SU-DHL-6 (cell line): ENCODE results near the gene NCKAP5.

Experiments used
- H2AFZ ChIP-seq: fragments of 200-600 bp; sonication (generic); 2 replicates; pipeline ENCODE4 v1.6.1; 2014; ENCODE audit warnings: low read depth, mild to moderate bottlenecking, moderate library complexity, mixed read lengths, antibody characterized with exemption, low read length; ENCODE audit not compliant: severe bottlenecking
- H3F3A ChIP-seq: fragments of 200-600 bp; shearing (Covaris generic); 2 replicates; pipeline ENCODE4 v1.6.0; 2016; ENCODE audit warnings: antibody characterized with exemption, mild to moderate bottlenecking; ENCODE audit not compliant: insufficient read depth
- H3K27ac ChIP-seq: fragments of 200-600 bp; sonication (generic); 2 replicates; pipeline ENCODE4 v1.5.1; 2016; ENCODE audit warnings: low read depth, mild to moderate bottlenecking, low read length, moderate library complexity, mixed read lengths
- H3K27me3 ChIP-seq: fragments of 200-600 bp; sonication (generic), shearing (Covaris generic); 2 replicates; pipeline ENCODE4 v1.6.0; 2014; ENCODE audit warnings: mild to moderate bottlenecking, low read length
- H3K36me3 ChIP-seq: fragments of 200-600 bp; sonication (generic); 2 replicates; pipeline ENCODE4 v1.6.1; 2014; ENCODE audit warnings: mild to moderate bottlenecking, low read length, mixed read lengths
- H3K4me2 ChIP-seq: fragments of 300-600, 200-600 bp; shearing (Covaris generic), sonication (generic); 2 replicates; pipeline ENCODE4 v1.6.0; 2014; ENCODE audit warnings: low read length, low read depth, mild to moderate bottlenecking; ENCODE audit not compliant: poor library complexity, severe bottlenecking
- H3K4me3 ChIP-seq: fragments of 200-600 bp; sonication (generic); 2 replicates; pipeline ENCODE4 v1.5.1; 2014; ENCODE audit warnings: antibody characterized with exemption, low read length, mild to moderate bottlenecking, mixed read lengths; ENCODE audit not compliant: insufficient read depth, poor library complexity, severe bottlenecking
- H3K79me2 ChIP-seq: fragments of 200-600 bp; sonication (generic); 2 replicates; pipeline ENCODE4 v1.6.1; 2014; ENCODE audit warnings: mild to moderate bottlenecking, low read length, moderate library complexity; ENCODE audit not compliant: insufficient read depth
- H3K9ac ChIP-seq: fragments of 200-600 bp; sonication (generic); 2 replicates; pipeline ENCODE4 v1.7.0; 2014; ENCODE audit warnings: mild to moderate bottlenecking, low read length
- H3K9me2 ChIP-seq: fragments of 200-600 bp; sonication (generic); replicated peaks from 2 replicates; pipeline ENCODE4 v1.6.1; 2014; ENCODE audit warnings: low read length; ENCODE audit not compliant: insufficient read depth
- H3K9me3 ChIP-seq: fragments of 200-600 bp; sonication (generic); 2 replicates; pipeline ENCODE4 v1.6.1; 2014; ENCODE audit warnings: low read length, mixed read lengths; ENCODE audit not compliant: insufficient read depth
- H4K20me1 ChIP-seq: fragments of 200-600 bp; sonication (generic); 2 replicates; pipeline ENCODE4 v1.6.1; 2014; ENCODE audit warnings: low read depth, mild to moderate bottlenecking, antibody characterized with exemption, low read length, moderate library complexity, mixed read lengths
- CTCF ChIP-seq: fragments of 200-600 bp; sonication (generic); IDR thresholded peaks from one replicate; pipeline ENCODE4 v1.5.1; 2017; ENCODE audit warnings: antibody characterized with exemption, mild to moderate bottlenecking, low read length, moderate library complexity; ENCODE audit not compliant: insufficient read depth, poor library complexity, severe bottlenecking
- EZH2phosphoT487 ChIP-seq: fragments of 200-600 bp; sonication (generic), shearing (Covaris generic); conservative IDR thresholded peaks from 2 replicates; pipeline ENCODE4 v1.6.1; 2018; ENCODE audit warnings: mild to moderate bottlenecking, antibody characterized with exemption, low read length, moderate library complexity, mixed read lengths

The NCKAP5 gene

GRCh38 chr2:133040170-133040569, 528.1 kb downstream of the NCKAP5 start:
- Histone ChIP-seq H3K27me3 (no peaks in the 10 kb centered on the region), H3K36me3 (no peaks in the 10 kb centered on the region), H4K20me1 (no peaks in the 10 kb centered on the region), H3K9ac (no peak overlapping the region), H2AFZ (no peak overlapping the region), H3K27ac (no peak overlapping the region), H3K79me2 (no peaks in the 10 kb centered on the region), H3K4me2 (no peak overlapping the region), H3K9me3 (no peaks in the 10 kb centered on the region), H3K9me2 (no peaks in the 10 kb centered on the region), H3F3A (no peaks in the 10 kb centered on the region), H3K4me3 (no peak overlapping the region)
- TF ChIP-seq EZH2phosphoT487 (no peak), CTCF (no peak)

DNA sequence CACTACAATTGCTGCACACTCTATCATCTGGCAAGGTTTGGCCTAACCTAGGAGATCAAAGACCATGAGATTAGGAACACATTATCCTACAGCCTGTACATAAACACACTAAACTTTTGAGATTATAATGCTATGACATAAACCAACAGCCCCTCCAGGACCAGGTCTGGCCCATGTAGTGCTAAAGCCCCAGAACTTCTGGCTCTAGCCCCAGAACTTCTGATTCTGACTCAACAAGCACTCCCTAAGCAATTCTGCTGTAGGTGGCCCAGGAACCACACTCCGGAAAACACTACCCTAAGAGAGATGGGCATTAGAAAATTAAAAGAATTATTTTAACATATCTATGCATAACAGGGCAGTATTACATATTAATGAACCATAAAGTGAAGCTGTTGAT, 528.7 kb downstream of the NCKAP5 start:
- TF ChIP-seq CTCF, result no peak
- no peaks in the 10 kb centered on the region for H3F3A ChIP-seq
- H3K9ac ChIP-seq, result no peak overlapping the region
- no peaks in the 10 kb centered on the region for H3K36me3 ChIP-seq
- no peaks in the 10 kb centered on the region for H3K9me3 ChIP-seq
- no peak overlapping the region for H2AFZ ChIP-seq
- no peaks in the 10 kb centered on the region for H3K9me2 ChIP-seq
- H4K20me1 ChIP-seq, result no peaks in the 10 kb centered on the region
- H3K4me2 ChIP-seq, result no peak overlapping the region
- no peaks in the 10 kb centered on the region for H3K79me2 ChIP-seq
- no peak overlapping the region for H3K27ac ChIP-seq
- no peaks in the 10 kb centered on the region for H3K27me3 ChIP-seq
- H3K4me3 ChIP-seq, result no peak overlapping the region

DNA sequence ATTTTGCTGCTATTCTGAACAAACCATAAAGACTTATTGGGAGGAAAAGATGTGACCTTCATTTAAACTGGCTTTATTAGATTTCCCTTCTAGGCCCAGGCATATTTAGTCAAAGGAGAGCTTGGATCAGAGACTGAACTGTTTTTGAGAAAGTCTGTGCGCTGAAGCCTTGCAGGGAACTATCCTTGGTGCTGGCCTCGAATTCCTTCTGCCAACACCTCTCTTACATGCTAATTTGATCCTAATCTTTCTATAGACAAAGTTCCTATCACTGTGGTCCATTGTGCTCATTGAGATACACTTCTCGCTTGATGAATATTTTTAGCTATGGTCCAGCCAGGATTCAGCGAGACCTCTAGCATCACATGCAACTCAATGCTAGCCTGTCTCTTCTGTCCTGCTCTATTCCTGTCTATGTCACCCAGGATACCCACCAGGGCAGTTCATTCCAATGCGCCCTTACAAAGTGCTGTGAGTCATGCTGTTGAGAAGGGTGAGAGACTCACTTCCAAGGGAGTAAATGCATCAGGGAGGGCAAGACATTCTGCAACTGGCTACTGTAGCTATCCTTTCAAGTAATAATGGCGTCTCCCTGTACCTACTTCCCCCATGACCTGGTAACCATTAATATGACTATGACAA, 541.6 kb downstream of the NCKAP5 start:
- Histone ChIP-seq H3K4me3 (no peak overlapping the region), H2AFZ (no peak overlapping the region), H3K36me3 (no peaks in the 10 kb centered on the region), H3F3A (no peaks in the 10 kb centered on the region), H3K9me2 (no peaks in the 10 kb centered on the region), H3K9ac (no peak overlapping the region), H3K27ac (no peak overlapping the region), H3K79me2 (no peaks in the 10 kb centered on the region), H3K27me3 (no peaks in the 10 kb centered on the region), H3K4me2 (no peak overlapping the region), H4K20me1 (no peaks in the 10 kb centered on the region), H3K9me3 (no peaks in the 10 kb centered on the region)
- TF ChIP-seq CTCF (no peak), EZH2phosphoT487 (no peak)

GRCh38 chr2:133025004-133025403, 543.3 kb downstream of the NCKAP5 start:
- Histone ChIP-seq H3K27me3 (no peaks in the 10 kb centered on the region), H2AFZ (no peak overlapping the region), H3K36me3 (no peaks in the 10 kb centered on the region), H3K4me2 (no peak overlapping the region), H3K9me2 (no peaks in the 10 kb centered on the region), H3K27ac (no peak overlapping the region), H3F3A (no peaks in the 10 kb centered on the region), H3K9me3 (no peaks in the 10 kb centered on the region), H3K4me3 (no peak overlapping the region), H3K9ac (no peak overlapping the region), H3K79me2 (no peaks in the 10 kb centered on the region), H4K20me1 (no peaks in the 10 kb centered on the region)
- TF ChIP-seq CTCF (no peak), EZH2phosphoT487 (no peak)
